ENCODE data around the gene GNPAT.

Gene GNPAT

DNA sequence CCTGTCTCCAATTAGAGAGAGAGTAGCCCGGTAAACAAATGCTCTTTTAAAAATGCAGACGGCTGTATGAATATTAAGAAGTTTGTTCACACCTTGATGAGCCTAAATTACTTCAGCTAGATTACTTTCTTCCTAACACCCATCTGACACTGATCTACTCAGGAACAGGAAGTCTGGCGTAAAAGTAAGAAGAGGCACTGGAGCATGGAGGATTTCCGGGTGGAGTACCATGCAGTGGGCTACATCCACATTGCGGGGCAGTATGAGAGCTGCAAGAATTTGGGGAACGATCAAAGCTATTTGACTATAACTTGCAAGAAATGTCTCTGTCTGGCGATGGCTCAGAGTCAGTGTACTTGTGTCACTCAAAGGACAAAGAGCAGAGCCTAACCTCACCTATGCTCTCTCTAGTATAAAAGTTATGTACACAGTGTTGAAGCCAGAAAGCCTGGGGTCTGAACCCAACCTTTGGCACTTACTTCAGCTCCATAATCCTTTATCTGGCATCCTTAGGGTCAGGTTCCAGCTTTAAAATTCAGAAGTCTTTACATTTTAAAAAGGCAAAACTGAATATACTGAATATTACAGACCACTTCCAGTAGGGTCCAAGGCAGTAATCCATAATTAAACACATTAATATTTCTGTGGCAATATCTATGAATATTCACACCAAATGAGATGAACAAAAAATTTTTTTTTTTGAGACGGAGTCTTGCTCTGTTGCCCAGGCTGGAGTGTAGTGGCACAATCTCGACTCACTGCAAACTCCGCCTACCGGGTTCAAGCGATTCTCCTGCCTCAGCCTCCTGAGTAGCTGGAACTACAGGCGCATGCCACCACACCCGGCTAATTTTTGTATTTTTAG lies 7.9 kb upstream of the GNPAT start:
- TF ChIP-seq ZBTB7A (tag by site-specific recombination; IDR thresholded peaks at IDR 0.05; ENCODE audit: low read depth) (no peak), ZNF121 (tag by site-specific recombination; IDR thresholded peaks at IDR 0.05) (peak; percentile 81), ZNF623 (tag by site-specific recombination; IDR thresholded peaks at IDR 0.05) (no peak)
- H3K4me3 ChIP-seq (ENCODE audit: low read depth, low read length), result no peak overlapping the region
- ChIA-PET POLR2A (no interaction called here), CTCF (interaction anchor here (0.6 to 1.2 kb wide), 4 partner anchors 82 to 481 kb away, joined by 3 to 5 read pairs (median 4); no protein-coding TSS in a partner anchor)
- no peaks in the 10 kb centered on the region for H3K9me3 ChIP-seq (ENCODE audit: control insufficient read depth, insufficient read depth, low read depth, low read length)
- H3K36me3 ChIP-seq (ENCODE audit: control insufficient read depth in 2 of 2, insufficient read depth in 1 of 2, low read length in 2 of 2), result peaks cover 21 to 37% of the 10 kb centered on the region in 2 experiments
- 0 out of 2 replicates have a peak, but pooled peaks cover 4% of the 10 kb centered on the region for H3K4me1 ChIP-seq (ENCODE audit: control insufficient read depth, insufficient read depth, low read length)
- H3K27ac ChIP-seq (ENCODE audit: extremely low read depth, low read depth, low read length), result no peak overlapping the region

DNA sequence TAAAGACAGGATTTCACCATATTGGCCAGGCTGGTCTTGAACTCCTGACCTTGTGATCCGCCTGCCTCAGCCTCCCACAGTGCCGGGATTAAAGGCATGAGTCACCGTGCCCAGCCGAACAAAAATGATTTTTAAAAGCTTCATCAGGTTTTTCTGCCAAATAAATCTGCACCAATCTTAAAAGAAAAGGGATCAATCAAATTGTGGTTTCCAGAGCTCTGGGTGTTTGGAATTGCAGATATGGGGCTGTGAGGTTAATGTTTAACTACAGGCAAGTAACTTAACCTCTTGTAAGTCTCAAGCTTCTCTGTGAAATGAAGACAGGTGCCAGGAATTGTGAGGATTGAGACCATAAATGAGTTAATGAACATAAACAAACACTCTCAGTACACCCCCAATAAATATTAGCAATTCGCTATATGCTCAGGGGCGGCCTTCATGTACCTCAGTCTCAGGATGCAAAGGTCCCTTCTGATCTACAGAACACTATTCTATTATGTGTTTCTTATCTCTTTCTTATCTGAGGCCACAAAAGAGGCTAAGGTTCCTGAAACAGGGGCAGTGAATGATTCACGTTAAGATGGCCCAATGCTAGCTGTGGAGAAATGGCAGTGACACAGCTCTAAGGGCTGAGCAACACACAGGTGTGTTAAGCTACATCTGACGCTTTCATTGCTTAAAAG lies 7.1 kb upstream of the GNPAT start:
- H3K4me1 ChIP-seq (ENCODE audit: control insufficient read depth, insufficient read depth, low read length), result 0 out of 2 replicates have a peak, but pooled peaks cover 4% of the 10 kb centered on the region
- no peak overlapping the region for H3K4me3 ChIP-seq (ENCODE audit: low read depth, low read length)
- H3K9me3 ChIP-seq (ENCODE audit: control insufficient read depth, insufficient read depth, low read depth, low read length), result no peaks in the 10 kb centered on the region
- POLR2A ChIA-PET, result interaction anchor here (1.2 kb wide), 1 partner anchor 104 kb away, joined by 3 read pairs; the partner anchor contains the start of genes EXOC8 and SPRTN
- no peak overlapping the region for H3K27ac ChIP-seq (ENCODE audit: extremely low read depth, low read depth, low read length)
- 0 out of 2 replicates have a peak, but pooled peaks have one; percentile 11 for TF ChIP-seq ZFHX2 (tag by site-specific recombination; conservative IDR thresholded peaks at IDR 0.05)
- TF ChIP-seq, protein P1, sequence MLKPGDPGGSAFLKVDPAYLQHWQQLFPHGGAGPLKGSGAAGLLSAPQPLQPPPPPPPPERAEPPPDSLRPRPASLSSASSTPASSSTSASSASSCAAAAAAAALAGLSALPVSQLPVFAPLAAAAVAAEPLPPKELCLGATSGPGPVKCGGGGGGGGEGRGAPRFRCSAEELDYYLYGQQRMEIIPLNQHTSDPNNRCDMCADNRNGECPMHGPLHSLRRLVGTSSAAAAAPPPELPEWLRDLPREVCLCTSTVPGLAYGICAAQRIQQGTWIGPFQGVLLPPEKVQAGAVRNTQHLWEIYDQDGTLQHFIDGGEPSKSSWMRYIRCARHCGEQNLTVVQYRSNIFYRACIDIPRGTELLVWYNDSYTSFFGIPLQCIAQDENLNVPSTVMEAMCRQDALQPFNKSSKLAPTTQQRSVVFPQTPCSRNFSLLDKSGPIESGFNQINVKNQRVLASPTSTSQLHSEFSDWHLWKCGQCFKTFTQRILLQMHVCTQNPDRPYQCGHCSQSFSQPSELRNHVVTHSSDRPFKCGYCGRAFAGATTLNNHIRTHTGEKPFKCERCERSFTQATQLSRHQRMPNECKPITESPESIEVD (tag by site-specific recombination; IDR thresholded peaks at IDR 0.05), result peak; percentile 8; the same call in 1 of the 2 replicates
- no peak for TF ChIP-seq ZNF747 (tag by site-specific recombination; IDR thresholded peaks at IDR 0.05)
- peaks cover 20 to 42% of the 10 kb centered on the region in 2 experiments for H3K36me3 ChIP-seq (ENCODE audit: control insufficient read depth in 2 of 2, insufficient read depth in 1 of 2, low read length in 2 of 2)
- CTCF ChIA-PET, result interaction anchor here (0.6 to 1.2 kb wide), 4 partner anchors 22 to 481 kb away, joined by 3 to 5 read pairs (median 4); no protein-coding TSS in a partner anchor

DNA sequence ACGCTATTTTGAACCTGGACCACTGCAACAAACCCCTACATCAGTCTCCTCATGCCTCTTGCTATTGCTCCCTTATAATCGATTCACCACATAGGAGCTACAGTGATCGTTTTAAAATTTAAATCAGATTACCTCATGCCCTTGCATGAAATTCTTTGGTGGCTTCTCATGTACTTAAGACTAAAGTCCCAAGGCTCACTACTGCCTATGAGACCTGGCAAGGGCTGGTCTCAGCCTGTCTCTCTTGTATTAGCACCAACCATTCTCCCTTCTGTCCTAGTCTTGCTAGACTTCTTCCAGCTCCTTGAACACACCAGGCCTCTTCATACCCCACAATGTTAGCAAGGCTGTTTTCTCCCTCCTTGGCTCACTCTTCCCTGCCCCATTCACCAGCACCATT lies 6.5 kb upstream of the GNPAT start:
- CTCF ChIA-PET, result interaction anchor here (1.1 kb wide), 1 partner anchor 22 kb away, joined by 4 read pairs; no protein-coding TSS in a partner anchor
- TF ChIP-seq ZNF138 (tag by site-specific recombination; IDR thresholded peaks at IDR 0.05; ENCODE audit: borderline replicate concordance) (no peak), SCRT1 (tag by site-specific recombination; IDR thresholded peaks at IDR 0.05; ENCODE audit: borderline replicate concordance) (no peak), ZNF2 (tag by site-specific recombination; IDR thresholded peaks at IDR 0.05) (no peak), ZBTB21 (tag by site-specific recombination; IDR thresholded peaks at IDR 0.05) (no peak), SP7 (tag by site-specific recombination; IDR thresholded peaks at IDR 0.05) (no peak), PRDM1 (tag by site-specific recombination; IDR thresholded peaks at IDR 0.05) (no peak), KLF1 (tag by site-specific recombination; IDR thresholded peaks at IDR 0.05) (no peak), ZNF561 (tag by site-specific recombination; IDR thresholded peaks at IDR 0.05; ENCODE audit: borderline replicate concordance) (no peak), ZNF76 (tag by site-specific recombination; IDR thresholded peaks at IDR 0.05; ENCODE audit: borderline replicate concordance, low read depth) (no peak), ZNF610 (tag by site-specific recombination; IDR thresholded peaks at IDR 0.05; ENCODE audit: borderline replicate concordance) (no peak), ZNF114 (tag by site-specific recombination; IDR thresholded peaks at IDR 0.05) (no peak), ZBTB17 (tag by site-specific recombination; IDR thresholded peaks at IDR 0.05) (no peak), GLI4 (tag by site-specific recombination; IDR thresholded peaks at IDR 0.05) (no peak), ZNF660 (tag by site-specific recombination; IDR thresholded peaks at IDR 0.05) (no peak), ZNF677 (tag by site-specific recombination; IDR thresholded peaks at IDR 0.05) (no peak), ZNF707 (tag by site-specific recombination; IDR thresholded peaks at IDR 0.05) (no peak), ZNF354C (tag by site-specific recombination; IDR thresholded peaks at IDR 0.05; ENCODE audit: borderline replicate concordance, low read depth) (no peak)
- TF ChIP-seq, protein P2, sequence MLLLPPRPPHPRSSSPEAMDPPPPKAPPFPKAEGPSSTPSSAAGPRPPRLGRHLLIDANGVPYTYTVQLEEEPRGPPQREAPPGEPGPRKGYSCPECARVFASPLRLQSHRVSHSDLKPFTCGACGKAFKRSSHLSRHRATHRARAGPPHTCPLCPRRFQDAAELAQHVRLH (tag by site-specific recombination; IDR thresholded peaks at IDR 0.05), result no peak
- Histone ChIP-seq H3K36me3 (ENCODE audit: control insufficient read depth in 2 of 2, insufficient read depth in 1 of 2, low read length in 2 of 2) (peaks cover 20 to 46% of the 10 kb centered on the region in 2 experiments), H3K4me1 (ENCODE audit: control insufficient read depth, insufficient read depth, low read length) (0 out of 2 replicates have a peak, but pooled peaks cover 4% of the 10 kb centered on the region), H3K9me3 (ENCODE audit: control insufficient read depth, insufficient read depth, low read depth, low read length) (no peaks in the 10 kb centered on the region), H3K4me3 (ENCODE audit: low read depth, low read length) (no peak overlapping the region), H3K27ac (ENCODE audit: extremely low read depth, low read depth, low read length) (no peak overlapping the region)
- POLR2A ChIA-PET, result interaction anchor here (1.2 kb wide), 1 partner anchor 104 kb away, joined by 3 read pairs; the partner anchor contains the start of genes EXOC8 and SPRTN

All from HEK293 (cell line).